ENCODE results near the gene MAGEB17.

Gene MAGEB17

GRCh38 chrX:16212024-16212423 lies 44.7 kb downstream of the MAGEB17 start:
- DNase-seq = no peak

GRCh38 chrX:16212436-16212835 lies 45.2 kb downstream of the MAGEB17 start:
- DNase-seq = no peak

- DNase-seq = no peak
Observed at GRCh38 chrX:16213961-16214360, 46.7 kb downstream of the MAGEB17 start.

GRCh38 chrX:16215660-16216059 lies 48.4 kb downstream of the MAGEB17 start:
- no peak for DNase-seq
